ENCODE results near the gene KRTAP10-8. TPM values are rescaled to one million over a fixed set of nuclear protein-coding genes. Genes with fewer than 3 reads are reported as not detected.
"Not testable (repeated sequence)": the region's sequence is repeated elsewhere in the genome, so short reads cannot be mapped to it uniquely, and the experiment has no call there.

The KRTAP10-8 gene
- total RNA-seq, 1 experiment from 2014 or later = not detected

GRCh38 chr21:44578371-44579055 lies 33.4 kb upstream of the KRTAP10-8 start:
- in situ Hi-C loops (cut with HindIII; ENCODE audit: low sequenced_read_pairs) = no loop called here
- no peak for DNase-seq (ENCODE audit: low spot score)

GRCh38 chr21:44579056-44579832 lies 32.6 kb upstream of the KRTAP10-8 start:
- no peak for DNase-seq (ENCODE audit: low spot score)
- in situ Hi-C loops (cut with HindIII; ENCODE audit: low sequenced_read_pairs) = no loop called here

GRCh38 chr21:44579833-44580144 lies 32.1 kb upstream of the KRTAP10-8 start:
- in situ Hi-C loops (cut with HindIII; ENCODE audit: low sequenced_read_pairs) = no loop called here
- peak; percentile 36 for DNase-seq (ENCODE audit: low spot score)

- in situ Hi-C loops (cut with HindIII; ENCODE audit: low sequenced_read_pairs); DNase-seq (ENCODE audit: low spot score): not testable (repeated sequence)
Measured at GRCh38 chr21:44580231-44580821, 31.6 kb upstream of the KRTAP10-8 start, which contains the start of gene KRTAP10-5. Gene KRTAP10-5, minus strand, starts transcription at chr21:44580604. Its CDS starts 26 bp downstream, at chr21:44580578.

GRCh38 chr21:44581158-44581557 lies 30.7 kb upstream of the KRTAP10-8 start:
- no peak for DNase-seq (ENCODE audit: low spot score)
- in situ Hi-C loops (cut with HindIII; ENCODE audit: low sequenced_read_pairs) = no loop called here

- DNase-seq (ENCODE audit: low spot score) = no peak
- in situ Hi-C loops (cut with HindIII; ENCODE audit: low sequenced_read_pairs) = no loop called here
Measured at GRCh38 chr21:44582055-44582454, 29.8 kb upstream of the KRTAP10-8 start.

- in situ Hi-C loops (cut with HindIII; ENCODE audit: low sequenced_read_pairs) = no loop called here
- DNase-seq (ENCODE audit: low spot score) = no peak
Measured at GRCh38 chr21:44583089-44583799, 28.6 kb upstream of the KRTAP10-8 start.

GRCh38 chr21:44583800-44584147 lies 28.1 kb upstream of the KRTAP10-8 start:
- no peak for DNase-seq (ENCODE audit: low spot score)
- in situ Hi-C loops (cut with HindIII; ENCODE audit: low sequenced_read_pairs) = no loop called here

GRCh38 chr21:44585892-44586291 lies 26.0 kb upstream of the KRTAP10-8 start:
- DNase-seq (ENCODE audit: low spot score) = no peak
- in situ Hi-C loops (cut with HindIII; ENCODE audit: low sequenced_read_pairs) = no loop called here

- DNase-seq (ENCODE audit: low spot score) = no peak
- in situ Hi-C loops (cut with HindIII; ENCODE audit: low sequenced_read_pairs) = no loop called here
Measured at GRCh38 chr21:44589094-44589493, 22.8 kb upstream of the KRTAP10-8 start.

GRCh38 chr21:44589586-44590305 lies 22.1 kb upstream of the KRTAP10-8 start:
- no peak for DNase-seq (ENCODE audit: low spot score)
- in situ Hi-C loops (cut with HindIII; ENCODE audit: low sequenced_read_pairs) = no loop called here

GRCh38 chr21:44590311-44590721 lies 21.6 kb upstream of the KRTAP10-8 start:
- in situ Hi-C loops (cut with HindIII; ENCODE audit: low sequenced_read_pairs) = no loop called here
- no peak for DNase-seq (ENCODE audit: low spot score)

- DNase-seq (ENCODE audit: low spot score) = peak; percentile 38
- in situ Hi-C loops (cut with HindIII; ENCODE audit: low sequenced_read_pairs) = not testable (repeated sequence)
Measured at GRCh38 chr21:44590897-44591800, 20.7 kb upstream of the KRTAP10-8 start.

GRCh38 chr21:44591801-44592130 lies 20.1 kb upstream of the KRTAP10-8 start:
- in situ Hi-C loops (cut with HindIII; ENCODE audit: low sequenced_read_pairs) = not testable (repeated sequence)
- DNase-seq (ENCODE audit: low spot score) = peak; percentile 19

GRCh38 chr21:44592446-44593311 lies 19.2 kb upstream of the KRTAP10-8 start, which contains the start of gene KRTAP10-6:
Gene KRTAP10-6, minus strand, starts transcription at chr21:44592505. Its CDS starts 21 bp downstream, at chr21:44592484.
- in situ Hi-C loops (cut with HindIII; ENCODE audit: low sequenced_read_pairs) = no loop called here
- no peak for DNase-seq (ENCODE audit: low spot score)

- in situ Hi-C loops (cut with HindIII; ENCODE audit: low sequenced_read_pairs) = no loop called here
- DNase-seq (ENCODE audit: low spot score) = no peak
Measured at GRCh38 chr21:44593598-44594405, 18.1 kb upstream of the KRTAP10-8 start.

Data from G401 (cell line).